A549 (cell line): ENCODE data around the gene PAX3. TPM values are rescaled to one million over a fixed set of nuclear protein-coding genes. Genes with fewer than 3 reads are reported as not detected.

ENCODE experiments used
- ATAC-seq, 2 experiments: fragments of 200-7000 bp in 1 of 2; fragments of >200 bp in 1 of 2; cut with Nextera tagmentation in 1 of 2; cut with Tn5 transposase in 1 of 2; 3 replicates each; pipeline versions ENCODE4 v1.8.0 to v1.9.1; 2018 to 2020; ENCODE audit warnings: mild to moderate bottlenecking in 1 of 2, moderate library complexity in 1 of 2
- CTCF ChIA-PET: fragments of 300-600 bp; sonication (Branson Sonifier 250); formaldehyde crosslinking; extraction: SDS; loops from one replicate; lab custom pipeline; 2021; ENCODE audit warnings: antibody characterized with exemption, inconsistent platforms; lab: Yijun Ruan, JAX
- POLR2A ChIA-PET: fragments of 350-600 bp; formaldehyde crosslinking; extraction: SDS; loops from one replicate; lab custom pipeline; 2021; ENCODE audit warnings: antibody characterized with exemption, inconsistent platforms; lab: Yijun Ruan, JAX
- DNase-seq, 2 experiments: peaks; one replicate each; pipeline versions ENCODE4 v3.0.0 to v3.0.0-alpha.2; 2011 to 2016; ENCODE audit warnings: low read depth in 1 of 2, low spot score in 1 of 2
- FAIRE-seq: peaks from 2 replicates; lab custom pipeline; 2011; peaks lifted over from hg19 to GRCh38; lab: Jason Lieb, UNC
- H3K27ac ChIP-seq, 2 experiments: fragments of >200 bp; sonication (Bioruptor Twin); formaldehyde crosslinking; 3 replicates each; pipeline ENCODE4 v1.5.1; 2016 to 2017
- H3K4me1 ChIP-seq: fragments of >200 bp; sonication (Bioruptor Twin); formaldehyde crosslinking; 3 replicates; pipeline ENCODE4 v1.6.1; 2016
- H3K4me2 ChIP-seq: fragments of >200 bp; sonication (Bioruptor Twin); formaldehyde crosslinking; 3 replicates; pipeline ENCODE4 v1.6.1; 2016
- H3K4me3 ChIP-seq: fragments of >200 bp; sonication (Bioruptor Twin); formaldehyde crosslinking; 3 replicates; pipeline ENCODE4 v1.5.1; 2016
- H3K9me3 ChIP-seq: fragments of >200 bp; sonication (Bioruptor Twin); formaldehyde crosslinking; 3 replicates; pipeline ENCODE4 v1.6.1; 2016
- CBX8 ChIP-seq: fragments of 200-600 bp; sonication (generic); IDR thresholded peaks from 2 replicates; pipeline ENCODE4 v1.6.1; 2016
- CTCF ChIP-seq: fragments of >200 bp; sonication (Bioruptor Twin); formaldehyde crosslinking; IDR thresholded peaks from 3 replicates; pipeline ENCODE4 v1.5.1; 2016
- HOXA7 ChIP-seq: fragments of 250-450 bp; sonication (Bioruptor Pico); IDR thresholded peaks from 2 replicates; pipeline ENCODE4 v1.5.0; 2020; ENCODE audit warnings: mild to moderate bottlenecking, moderate library complexity
- HOXB13 ChIP-seq: fragments of 250-450 bp; sonication (Bioruptor Pico); IDR thresholded peaks from 2 replicates; pipeline ENCODE4 v1.5.0; 2020; ENCODE audit warnings: low read depth, mild to moderate bottlenecking, moderate library complexity
- MAX ChIP-seq: IDR thresholded peaks from 2 replicates; pipeline ENCODE4 v1.6.1; 2012
- RAD21 ChIP-seq, 2 experiments: fragments of >200 bp in 1 of 2; sonication (Bioruptor Twin) in 1 of 2; formaldehyde crosslinking in 1 of 2; IDR thresholded peaks in 1 of 2; conservative IDR thresholded peaks in 1 of 2; 2 replicates in 1 of 2; 3 replicates in 1 of 2; pipeline ENCODE4 v1.6.1; 2012 to 2018; ENCODE audit warnings: inconsistent platforms in 1 of 2
- REST ChIP-seq: fragments of 200-600 bp; sonication (generic); IDR thresholded peaks from 2 replicates; pipeline ENCODE4 v1.6.1; 2016; ENCODE audit warnings: antibody characterized with exemption, mild to moderate bottlenecking, moderate library complexity
- RNF2 ChIP-seq: fragments of 200-600 bp; sonication (generic); IDR thresholded peaks from 2 replicates; pipeline ENCODE4 v1.6.1; 2016; ENCODE audit warnings: low read depth, mild to moderate bottlenecking, antibody characterized with exemption, moderate library complexity, borderline replicate concordance
- SMC3 ChIP-seq: fragments of >200 bp; sonication (Bioruptor Twin); formaldehyde crosslinking; IDR thresholded peaks from 3 replicates; pipeline ENCODE4 v1.6.1; 2018; ENCODE audit warnings: inconsistent platforms
- WGBS: methylation state at CpG from one replicate; pipeline ENCODE4 v1.1.6; 2017; ENCODE audit errors: missing lambda C conversion rate; 5-methylcytosine and 5-hydroxymethylcytosine counted together
- polyA plus RNA-seq, 4 experiments: library from polyadenylated mRNA; depleted of rRNA in 3 of 4; stranded (reverse); fragments of >200 nt; fragmentation: RNase III in 1 of 4; extraction: RNeasy Plus Mini Kit Qiagen cat#74134 plus additional on column Dnase treatment in 1 of 4; gene quantifications; 2 replicates in 3 of 4; 3 replicates in 1 of 4; pipeline ENCODE4 v1.2.3, GENCODE V29; 2011 to 2017
- TF ChIP-seq, protein P1 (sequence below): IDR thresholded peaks from 2 replicates; pipeline ENCODE4 v1.6.1; 2012; ENCODE audit warnings: low read depth, borderline replicate concordance

The PAX3 gene
- polyA plus RNA-seq, 2 of the 4 experiments (the other 2 are of a cell fraction) = not detected

DNA sequence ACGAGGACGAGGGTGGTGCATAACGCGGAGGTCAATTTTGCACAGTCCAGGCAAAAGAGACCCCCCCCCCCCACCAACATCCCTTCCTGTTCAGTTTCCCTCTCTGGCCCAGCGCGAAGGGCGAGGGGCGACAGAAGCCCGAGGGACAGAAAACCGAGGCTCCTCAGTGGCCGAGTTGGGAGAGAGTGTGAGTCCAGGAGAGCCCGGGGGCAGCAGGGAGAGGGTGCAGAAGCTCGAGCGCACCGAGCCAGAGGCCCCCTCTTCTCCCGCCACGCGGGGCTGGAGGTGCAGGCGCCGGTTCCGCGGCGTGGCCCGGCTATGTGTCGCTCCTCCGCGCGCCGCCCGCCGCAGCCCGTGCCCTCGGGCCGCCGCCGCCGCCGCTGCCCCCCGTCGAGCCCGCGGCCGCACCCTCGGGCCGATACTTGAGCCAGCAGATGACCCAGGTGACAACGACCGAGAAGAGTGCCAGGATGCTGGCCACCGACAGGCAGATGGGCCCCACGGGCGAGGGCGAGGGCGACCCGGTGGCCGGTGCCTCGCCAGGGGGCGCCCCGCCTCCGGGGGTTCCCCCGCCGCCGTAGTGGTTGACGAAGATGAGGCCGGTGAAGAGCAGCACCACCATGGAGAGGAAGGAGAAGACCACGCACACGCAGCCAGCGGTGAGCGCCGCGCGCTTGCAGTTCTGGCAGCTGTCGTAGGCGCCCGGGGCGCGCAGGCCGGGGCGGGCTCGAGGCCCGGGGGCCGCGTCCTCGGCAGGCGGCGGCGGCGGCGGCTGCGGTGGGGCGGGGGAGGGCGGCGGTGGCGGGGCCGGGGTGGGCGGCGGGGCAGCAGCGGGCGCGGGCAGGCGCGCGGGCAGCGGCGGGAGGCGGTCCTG lies 20.2 kb upstream of the PAX3 start:
- peak overlapping the region; percentile 95 for H3K4me2 ChIP-seq
- no peaks in the 10 kb centered on the region for H3K9me3 ChIP-seq
- FAIRE-seq = no peak
- 1% methylated on average over 27 of the region's 104 CpGs for WGBS
- H3K4me3 ChIP-seq = peak overlapping the region; percentile 47
- ChIA-PET POLR2A (interaction anchor here (0.5 kb wide), 1 partner anchor 164 kb away, joined by 4 read pairs; no protein-coding TSS in a partner anchor), CTCF (interaction anchor here (0.8 to 2.1 kb wide), 15 partner anchors 7 to 296 kb away, joined by 3 to 10 read pairs (median 5); no protein-coding TSS in a partner anchor)
- ATAC-seq = peak; percentile 52 to 72
- peak overlapping the region in 1 of 2 experiments; percentile 63; a peak in 3 of 6 replicates for H3K27ac ChIP-seq
- peak in 1 of 2 experiments; percentile 46 for DNase-seq
- H3K4me1 ChIP-seq = peaks cover 13% of the 10 kb centered on the region
- no peak for TF ChIP-seq HOXB13 (CRISPR knock-in tag)
- peak; percentile 32; the same call in 1 of the 3 replicates for TF ChIP-seq CTCF
- TF ChIP-seq SMC3 = peak; percentile 30; the same call in 1 of the 3 replicates
- TF ChIP-seq RAD21 (conservative IDR thresholded peaks at IDR 0.05 in 1 of 2, IDR thresholded peaks at IDR 0.05 in 1 of 2) = 0 out of 5 replicates have a peak, but pooled peaks of 1 of the 2 experiments have one; percentile 10

- Histone ChIP-seq H3K4me3 (peak overlapping the region; percentile 47), H3K4me1 (peaks cover 13% of the 10 kb centered on the region), H3K9me3 (no peaks in the 10 kb centered on the region), H3K4me2 (peak overlapping the region; percentile 95), H3K27ac (no peak overlapping the region)
- FAIRE-seq (no peak), ATAC-seq (peak; percentile 83 to 95), DNase-seq (peak; percentile 57 to 73)
- 2% methylated on average over 8 of the region's 41 CpGs for WGBS
- CTCF ChIA-PET = interaction anchor here (0.6 to 2.1 kb wide), 23 partner anchors 8 to 296 kb away, joined by 3 to 10 read pairs (median 4); no protein-coding TSS in a partner anchor
- POLR2A ChIA-PET = interaction anchor here (0.5 to 0.6 kb wide), 2 partner anchors 165 to 279 kb away, joined by 3 to 4 read pairs; no protein-coding TSS in a partner anchor
- no peak for TF ChIP-seq HOXA7
- TF ChIP-seq RAD21 (conservative IDR thresholded peaks at IDR 0.05 in 1 of 2, IDR thresholded peaks at IDR 0.05 in 1 of 2) = peak; percentile 76 to 77
- peak; percentile 31; the same call in 1 of the 2 replicates for TF ChIP-seq RNF2
- TF ChIP-seq, protein P1, sequence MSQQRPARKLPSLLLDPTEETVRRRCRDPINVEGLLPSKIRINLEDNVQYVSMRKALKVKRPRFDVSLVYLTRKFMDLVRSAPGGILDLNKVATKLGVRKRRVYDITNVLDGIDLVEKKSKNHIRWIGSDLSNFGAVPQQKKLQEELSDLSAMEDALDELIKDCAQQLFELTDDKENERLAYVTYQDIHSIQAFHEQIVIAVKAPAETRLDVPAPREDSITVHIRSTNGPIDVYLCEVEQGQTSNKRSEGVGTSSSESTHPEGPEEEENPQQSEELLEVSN = peak; percentile 73; the same call in 1 of the 2 replicates
- peak; percentile 81 for TF ChIP-seq CTCF
- TF ChIP-seq SMC3 = peak; percentile 67
- no peak for TF ChIP-seq CBX8
- TF ChIP-seq MAX = peak; percentile 73
Measured at GRCh38 chr2:222318026-222318711, 19.4 kb upstream of the PAX3 start.

GRCh38 chr2:222315443-222316121 lies 16.8 kb upstream of the PAX3 start:
- ATAC-seq = no peak
- Histone ChIP-seq H3K4me2 (no peak overlapping the region), H3K9me3 (no peaks in the 10 kb centered on the region)
- CTCF ChIA-PET = no interaction called here
- 0 out of 3 replicates have a peak, but pooled peaks have one; percentile 12 for TF ChIP-seq CTCF
- TF ChIP-seq REST = no peak
- TF ChIP-seq, all 56 proteins: peak for 1
- Histone ChIP-seq H3K27ac (no peak overlapping the region), H3K4me1 (peaks cover 13% of the 10 kb centered on the region), H3K4me3 (no peak overlapping the region)
- no peak for FAIRE-seq
- POLR2A ChIA-PET = no interaction called here
- WGBS = 39% methylated on average over 4 of the region's 4 CpGs
- no peak for DNase-seq
